Measurements from ENCODE around the gene DDHD1. TPM values are rescaled to one million over a fixed set of nuclear protein-coding genes. Genes with fewer than 3 reads are reported as not detected.

DDHD1 gene
- polyA plus RNA-seq, 2 of the 4 experiments (the other 2 are of a cell fraction) = 6.2 to 12.3 TPM

- TF ChIP-seq CBX2 (IDR thresholded peaks at IDR 0.05; ENCODE audit: borderline replicate concordance, low read depth) = no peak
- TF ChIP-seq SMC3 (IDR thresholded peaks at IDR 0.05) = no peak
- no peak for TF ChIP-seq ATOH8 (CRISPR knock-in tag; IDR thresholded peaks at IDR 0.05; ENCODE audit: low read depth)
- no peak for TF ChIP-seq HDAC2 (IDR thresholded peaks at IDR 0.05)
- TF ChIP-seq RNF2 (IDR thresholded peaks at IDR 0.05; ENCODE audit: borderline replicate concordance, low read depth) = no peak
- TF ChIP-seq HOXB13 (CRISPR knock-in tag; IDR thresholded peaks at IDR 0.05; ENCODE audit: low read depth) = no peak
- no peak for TF ChIP-seq ZNF302 (CRISPR knock-in tag; IDR thresholded peaks at IDR 0.05)
- no peak for TF ChIP-seq TFCP2L1 (CRISPR knock-in tag; IDR thresholded peaks at IDR 0.05)
- no peak for TF ChIP-seq CBX8 (IDR thresholded peaks at IDR 0.05)
Observed at GRCh38 chr14:52996493-52996892, 156.6 kb downstream of the DDHD1 start (continued).

- POLR2A ChIA-PET = no interaction called here
- no peak for DNase-seq (ENCODE audit: low read depth in 1 of 2, low spot score in 1 of 2)
- H3K9me3 ChIP-seq = no peaks in the 10 kb centered on the region
- WGBS (ENCODE audit: missing lambda C conversion rate) = 38% methylated on average over 1 of the region's 1 CpG
- TF ChIP-seq ZNF302 (CRISPR knock-in tag; IDR thresholded peaks at IDR 0.05) (no peak), TP53 (CRISPR knock-in tag; IDR thresholded peaks at IDR 0.05) (no peak), RAD21 (conservative IDR thresholded peaks at IDR 0.05 in 1 of 2, IDR thresholded peaks at IDR 0.05 in 1 of 2) (no peak), CBX2 (IDR thresholded peaks at IDR 0.05; ENCODE audit: borderline replicate concordance, low read depth) (no peak), FOXS1 (CRISPR knock-in tag; IDR thresholded peaks at IDR 0.05) (no peak), JUN (IDR thresholded peaks at IDR 0.05) (no peak), RCOR1 (IDR thresholded peaks at IDR 0.05; ENCODE audit: low read depth, low read length) (no peak), HEYL (CRISPR knock-in tag; IDR thresholded peaks at IDR 0.05) (no peak), ZC3H11A (IDR thresholded peaks at IDR 0.05) (no peak), GATA3 (IDR thresholded peaks at IDR 0.05; ENCODE audit: borderline replicate concordance) (no peak), PBX3 (IDR thresholded peaks at IDR 0.05) (no peak), FOSL2 (IDR thresholded peaks at IDR 0.05) (no peak), FOSL2 (CRISPR knock-in tag; IDR thresholded peaks at IDR 0.05) (no peak), ZFP36 (IDR thresholded peaks at IDR 0.05; ENCODE audit: borderline replicate concordance, partially characterized antibody) (no peak), MAZ (IDR thresholded peaks at IDR 0.05; ENCODE audit: borderline replicate concordance, low read depth, low read length) (no peak), HES2 (IDR thresholded peaks at IDR 0.05) (no peak), RNF2 (IDR thresholded peaks at IDR 0.05; ENCODE audit: borderline replicate concordance, low read depth) (no peak), KDM1A (IDR thresholded peaks at IDR 0.05; ENCODE audit: low read depth) (no peak), SMC3 (IDR thresholded peaks at IDR 0.05) (no peak)
- no peak overlapping the region for H3K4me3 ChIP-seq
- H3K4me2 ChIP-seq = no peak overlapping the region
- CTCF ChIA-PET = interaction anchor here (1.5 kb wide), 1 partner anchor 10 kb away, joined by 4 read pairs; no protein-coding TSS in a partner anchor
- no peaks in the 10 kb centered on the region for H3K4me1 ChIP-seq
- FAIRE-seq = no peak
- H3K27ac ChIP-seq = no peak overlapping the region
- ATAC-seq = no peak
Observed at GRCh38 chr14:52995998-52996397, 157.1 kb downstream of the DDHD1 start.

GRCh38 chr14:52992236-52992870, 160.8 kb downstream of the DDHD1 start:
- ChIA-PET CTCF (interaction anchor here (1.5 kb wide), 1 partner anchor 14 kb away, joined by 4 read pairs; no protein-coding TSS in a partner anchor), POLR2A (no interaction called here)
- no peaks in the 10 kb centered on the region for H3K9me3 ChIP-seq
- H3K4me3 ChIP-seq = no peak overlapping the region
- DNase-seq (ENCODE audit: low read depth in 1 of 2, low spot score in 1 of 2) (no peak), ATAC-seq (no peak), FAIRE-seq (no peak)
- H3K4me2 ChIP-seq = no peak overlapping the region
- no peak for TF ChIP-seq CHD4 (IDR thresholded peaks at IDR 0.05; ENCODE audit: borderline replicate concordance)
- TF ChIP-seq ZNF302 (CRISPR knock-in tag; IDR thresholded peaks at IDR 0.05) = no peak
- TF ChIP-seq CBX2 (IDR thresholded peaks at IDR 0.05; ENCODE audit: borderline replicate concordance, low read depth) = no peak
- no peak for TF ChIP-seq E2F6 (IDR thresholded peaks at IDR 0.05; ENCODE audit: borderline replicate concordance, low read depth)
- TF ChIP-seq EP300 (IDR thresholded peaks at IDR 0.05) = no peak
- no peak overlapping the region for H3K27ac ChIP-seq
- no peaks in the 10 kb centered on the region for H3K4me1 ChIP-seq
- WGBS (ENCODE audit: missing lambda C conversion rate) = 81% methylated on average over 1 of the region's 1 CpG

Measured in A549 (cell line).